GM19395 (cell line): ENCODE results near the gene SHISA5.
A peak's percentile ranks its signal among the peaks of the same experiment; 100 is the strongest.
"Not testable (repeated sequence)": the region's sequence is repeated elsewhere in the genome, so short reads cannot be mapped to it uniquely, and the experiment has no call there.

Experiments used
- ATAC-seq: cut with Tn5 transposase; IDR thresholded peaks from one replicate; pipeline ENCODE4 v1.9.1; 2021; ENCODE audit warnings: mild to moderate bottlenecking, moderate library complexity; ENCODE audit not compliant: unreplicated experiment

SHISA5 gene

DNA sequence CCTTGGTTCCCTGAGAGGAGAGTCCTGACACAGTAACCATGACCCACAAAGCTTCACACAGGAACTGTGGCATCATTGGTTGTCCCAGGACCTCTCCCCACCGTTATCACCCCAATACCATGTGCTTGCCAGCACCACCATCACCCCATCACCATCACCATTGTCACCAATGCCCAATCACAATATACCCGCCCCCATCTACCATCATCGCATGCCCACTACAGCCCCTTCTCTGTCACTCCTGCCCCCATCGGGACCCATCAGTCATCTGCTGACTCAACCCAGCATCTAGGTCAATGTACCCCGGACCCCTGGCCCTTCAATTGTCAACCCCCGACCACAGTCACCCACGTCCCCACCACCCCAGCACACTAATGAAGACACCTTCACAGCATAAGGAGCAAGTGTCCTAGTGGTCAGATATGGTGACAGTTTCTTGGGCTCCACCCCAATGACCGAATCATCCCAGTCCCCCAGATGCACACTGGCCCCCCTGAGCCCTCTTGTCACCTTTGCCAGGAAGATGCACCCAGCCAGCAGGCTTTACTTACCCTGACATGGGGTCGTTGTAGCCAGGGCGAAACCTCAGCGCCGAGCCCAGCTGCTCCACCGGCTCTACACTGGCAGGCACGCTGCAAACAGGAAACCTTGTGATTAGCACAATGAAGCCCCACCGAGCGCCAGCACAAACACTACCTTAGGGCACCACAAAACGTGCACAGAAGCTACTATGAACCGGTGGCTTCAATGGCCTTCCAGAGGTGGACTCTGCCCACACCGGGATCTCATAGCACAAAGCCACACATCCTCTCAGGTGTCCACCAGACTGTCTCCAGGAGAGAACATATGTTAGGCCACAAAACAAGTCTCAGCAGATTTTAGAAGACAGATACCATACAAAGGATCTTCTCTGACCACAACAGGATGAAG is 25.1 kb downstream of the SHISA5 start:
- no peak for ATAC-seq

GRCh38 chr3:48477959-48478520 is 25.9 kb downstream of the SHISA5 start:
- ATAC-seq: no peak

GRCh38 chr3:48476426-48477053 is 27.4 kb downstream of the SHISA5 start:
- ATAC-seq: no peak

DNA sequence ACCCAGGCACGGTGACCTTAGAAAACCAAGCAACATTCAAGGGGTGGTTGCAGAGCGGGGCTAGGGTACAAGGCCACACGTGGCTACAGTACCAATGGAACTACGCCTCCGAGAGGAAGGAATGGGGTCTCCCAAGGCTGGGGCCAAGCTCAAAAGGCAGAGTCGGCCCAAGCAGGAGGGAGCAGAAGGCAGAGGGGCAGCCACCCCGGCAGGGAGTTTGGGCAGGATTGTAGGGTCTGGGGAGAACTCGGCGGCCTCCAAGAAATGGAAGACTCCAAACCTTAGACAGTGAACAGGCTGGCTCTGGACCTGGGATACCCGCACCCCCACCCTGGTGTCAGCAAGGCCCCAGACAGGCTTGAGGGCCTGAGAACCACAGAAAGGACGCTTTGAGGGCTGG is 28.8 kb downstream of the SHISA5 start:
- no peak for ATAC-seq

- no peak for ATAC-seq
Measured at GRCh38 chr3:48474619-48475018, 29.4 kb downstream of the SHISA5 start.

DNA sequence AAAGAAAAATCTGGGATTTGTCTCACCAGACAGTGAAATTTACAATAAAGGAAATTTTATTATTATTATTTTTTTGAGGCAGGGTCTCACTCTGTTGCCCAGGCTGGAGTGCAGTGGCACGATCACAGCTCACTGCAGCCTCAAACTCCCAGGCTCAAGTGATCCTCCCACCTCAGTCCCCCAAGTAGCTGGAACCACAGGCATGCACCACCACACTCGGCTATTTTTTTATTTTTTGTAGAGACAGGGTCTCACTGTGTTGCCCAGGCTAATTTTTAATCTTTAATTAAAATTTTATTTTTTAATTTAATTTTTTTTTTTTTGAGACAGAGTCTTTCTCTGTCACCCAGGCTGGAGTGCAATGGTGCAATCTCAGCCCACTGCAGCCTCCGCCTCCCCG is 29.9 kb downstream of the SHISA5 start:
- not testable (repeated sequence) for ATAC-seq

DNA sequence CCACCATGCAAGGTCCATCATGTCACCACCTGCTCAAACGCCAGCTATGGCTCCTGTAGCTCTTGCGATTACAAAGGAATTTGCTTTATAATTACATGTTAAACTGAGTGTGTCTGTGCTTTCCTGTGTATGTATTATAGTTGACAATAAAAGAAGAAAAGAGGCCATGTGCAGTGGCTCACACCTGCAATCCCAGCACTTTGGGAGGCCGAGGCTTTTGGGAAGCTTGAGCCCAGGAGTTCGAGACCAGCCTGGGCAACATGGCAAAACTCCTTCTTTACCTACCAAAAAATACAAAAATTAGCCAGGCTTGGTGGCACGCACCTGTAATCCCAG is 30.4 kb downstream of the SHISA5 start:
- ATAC-seq: no peak

DNA sequence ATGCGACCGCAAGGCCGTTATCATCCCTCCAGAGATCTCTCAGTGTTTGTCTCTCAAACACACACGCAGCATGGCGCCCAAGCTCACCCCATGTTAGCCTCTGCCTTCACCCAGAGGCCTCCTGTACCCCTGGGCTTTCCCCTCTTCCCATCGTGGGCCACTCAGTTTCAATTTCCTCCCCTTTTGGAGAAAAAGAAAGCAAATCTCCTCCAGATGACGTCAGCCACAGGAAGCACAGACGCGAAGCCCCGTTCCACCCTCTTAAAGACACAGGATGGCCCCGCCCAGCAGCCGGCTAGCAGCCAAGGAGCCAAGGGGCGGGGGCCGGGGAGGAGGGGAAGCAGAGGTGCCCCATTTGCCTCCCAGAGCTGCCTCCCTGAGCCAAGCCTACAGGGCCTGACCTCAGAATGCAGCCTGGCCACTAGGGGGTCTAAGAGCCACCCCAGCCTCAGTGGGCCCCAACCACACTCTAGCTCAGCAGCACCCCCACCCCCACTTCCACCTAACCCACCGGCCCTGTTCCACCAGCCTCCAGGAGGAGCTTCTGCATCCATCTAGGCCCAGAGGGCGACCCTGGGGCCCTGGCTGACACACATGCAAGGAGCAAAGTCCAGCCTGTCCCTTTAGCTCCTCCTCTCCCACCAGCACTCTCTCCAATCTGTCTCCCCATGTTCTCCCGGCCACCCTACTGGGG is 30.9 kb downstream of the SHISA5 start:
- peak; percentile 78 for ATAC-seq

- no peak for ATAC-seq
Measured at GRCh38 chr3:48472673-48472922, 31.4 kb downstream of the SHISA5 start.

- ATAC-seq: no peak
Measured at GRCh38 chr3:48470286-48470685, 33.7 kb downstream of the SHISA5 start.

GRCh38 chr3:48469046-48469915 is 34.7 kb downstream of the SHISA5 start:
- ATAC-seq: no peak

DNA sequence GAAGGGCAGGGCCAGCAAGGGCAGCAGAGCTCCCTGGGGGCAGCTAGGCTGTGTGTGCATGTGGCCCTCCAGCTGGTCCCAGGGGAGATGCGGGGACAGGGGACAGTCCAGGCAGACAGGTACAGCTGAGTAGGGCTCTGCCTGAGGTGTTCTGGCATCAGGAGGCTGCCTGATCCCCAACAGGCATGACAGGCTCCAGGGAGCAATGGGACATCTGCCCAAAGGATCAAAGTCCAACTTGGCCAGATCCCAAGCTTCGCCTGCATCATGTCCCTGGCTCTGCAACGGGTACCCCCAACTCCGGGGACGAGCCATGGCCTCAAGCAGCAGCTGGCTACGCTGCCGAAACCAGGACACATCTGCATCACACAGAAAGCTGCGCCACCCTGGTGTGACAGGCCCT is 35.6 kb downstream of the SHISA5 start:
- no peak for ATAC-seq

DNA sequence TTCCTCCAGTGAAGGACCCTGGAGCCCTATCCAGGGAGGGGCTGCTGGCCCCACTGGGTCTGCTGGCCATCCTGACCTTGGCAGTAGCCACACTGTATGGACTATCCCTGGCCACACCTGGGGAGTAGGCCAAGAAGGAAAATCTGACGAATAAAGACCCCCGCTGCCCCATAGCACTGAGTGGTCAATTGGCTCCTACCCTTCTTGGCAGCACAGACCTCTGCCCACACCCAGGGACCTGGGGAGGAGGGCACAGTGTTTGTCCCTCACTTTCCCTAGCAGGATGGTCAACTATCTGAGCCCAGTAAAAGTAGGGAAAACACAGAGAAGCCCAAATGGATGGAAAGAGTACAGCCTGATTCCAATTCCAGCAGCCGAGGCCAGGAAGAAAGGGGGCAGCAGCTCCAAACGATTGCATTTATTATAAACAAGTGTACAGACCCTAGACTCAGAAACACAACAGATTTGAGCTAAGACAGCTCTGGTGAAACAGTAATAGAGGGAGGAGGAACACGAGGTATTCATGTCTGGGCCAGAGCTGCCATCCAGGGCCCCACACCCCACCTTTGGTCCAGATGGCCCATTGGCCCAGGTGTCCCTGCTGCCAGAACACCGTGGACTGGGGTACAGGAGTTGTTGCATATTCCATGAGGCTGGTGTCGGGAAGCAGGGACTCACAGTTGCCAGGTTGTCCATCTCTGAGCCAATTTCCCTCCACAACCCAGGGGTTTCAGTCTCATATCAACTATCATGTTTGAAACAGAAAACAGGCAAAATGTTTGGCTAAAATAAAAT is 36.3 kb downstream of the SHISA5 start:
- no peak for ATAC-seq

GRCh38 chr3:48467110-48467454 is 36.9 kb downstream of the SHISA5 start:
- ATAC-seq: no peak

DNA sequence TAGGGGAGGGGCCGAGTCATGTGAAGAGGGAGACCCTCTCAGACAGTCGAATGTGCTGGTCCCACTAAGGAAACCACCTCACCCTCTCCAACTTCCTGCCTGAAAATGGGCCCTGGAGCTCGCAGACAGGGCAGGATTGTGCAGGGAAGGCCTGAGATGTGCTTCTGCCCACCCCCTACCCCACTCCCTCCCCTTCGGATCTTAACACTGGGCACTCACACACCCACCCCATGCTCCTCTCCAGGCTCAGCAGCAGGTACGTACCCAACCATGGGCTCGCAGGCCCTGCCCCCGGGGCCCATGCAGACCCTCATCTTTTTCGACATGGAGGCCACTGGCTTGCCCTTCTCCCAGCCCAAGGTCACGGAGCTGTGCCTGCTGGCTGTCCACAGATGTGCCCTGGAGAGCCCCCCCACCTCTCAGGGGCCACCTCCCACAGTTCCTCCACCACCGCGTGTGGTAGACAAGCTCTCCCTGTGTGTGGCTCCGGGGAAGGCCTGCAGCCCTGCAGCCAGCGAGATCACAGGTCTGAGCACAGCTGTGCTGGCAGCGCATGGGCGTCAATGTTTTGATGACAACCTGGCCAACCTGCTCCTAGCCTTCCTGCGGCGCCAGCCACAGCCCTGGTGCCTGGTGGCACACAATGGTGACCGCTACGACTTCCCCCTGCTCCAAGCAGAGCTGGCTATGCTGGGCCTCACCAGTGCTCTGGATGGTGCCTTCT is 37.4 kb downstream of the SHISA5 start:
- peak; percentile 28 for ATAC-seq

GRCh38 chr3:48465531-48466378 is 38.2 kb downstream of the SHISA5 start:
- peak; percentile 82 for ATAC-seq

GRCh38 chr3:48465237-48465530 is 38.8 kb downstream of the SHISA5 start:
- no peak for ATAC-seq

DNA sequence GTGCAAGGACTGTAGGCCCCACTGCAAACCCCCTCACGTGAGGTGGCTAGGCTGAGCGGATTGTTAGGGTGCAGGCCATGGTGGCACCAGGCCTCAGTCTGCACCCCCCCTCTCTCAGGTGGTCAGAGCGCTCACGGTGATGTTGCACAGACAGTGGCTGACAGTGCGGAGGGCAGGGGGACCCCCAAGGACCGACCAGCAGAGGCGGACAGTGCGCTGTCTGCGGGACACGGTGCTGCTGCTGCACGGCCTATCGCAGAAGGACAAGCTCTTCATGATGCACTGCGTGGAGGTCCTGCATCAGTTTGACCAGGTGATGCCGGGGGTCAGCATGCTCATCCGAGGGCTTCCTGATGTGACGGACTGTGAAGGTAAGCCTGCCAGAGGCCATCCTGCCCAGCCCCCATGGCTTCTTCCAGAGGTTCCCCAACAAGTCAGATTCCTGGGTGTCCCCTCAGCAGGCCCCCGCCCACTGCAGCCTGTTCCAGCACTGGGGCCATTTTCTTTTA is 39.2 kb downstream of the SHISA5 start:
- ATAC-seq: no peak

DNA sequence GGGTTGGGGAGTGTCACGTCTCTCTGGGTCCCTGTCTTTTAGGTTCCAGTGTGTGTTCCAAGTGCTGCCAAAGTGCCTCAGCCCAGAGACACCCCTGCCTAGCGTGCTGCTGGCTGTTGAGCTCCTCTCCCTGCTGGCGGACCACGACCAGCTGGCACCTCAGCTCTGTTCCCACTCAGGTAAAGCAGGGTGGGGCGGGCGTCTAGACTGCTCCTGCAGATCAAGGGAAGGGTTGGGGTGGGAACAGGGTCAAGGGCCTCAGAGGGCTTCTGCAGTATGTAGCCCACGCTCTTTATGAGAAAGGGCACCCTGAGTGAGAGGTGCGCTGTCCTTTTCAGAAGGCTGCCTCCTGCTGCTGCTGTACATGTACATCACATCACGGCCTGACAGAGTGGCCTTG is 40.3 kb downstream of the SHISA5 start:
- ATAC-seq: no peak
